HepG2 (cell line): ENCODE measurements around the gene ZFR. TPM values are rescaled to one million over a fixed set of nuclear protein-coding genes. Genes with fewer than 3 reads are reported as not detected.

Experiments used
- PTBP1 ChIP-seq: fragments of 200-400 bp; formaldehyde crosslinking; IDR thresholded peaks from 2 replicates; pipeline ENCODE4 v1.6.1; 2018; ENCODE audit warnings: low read length, low read depth; ENCODE audit not compliant: poor library complexity, severe bottlenecking
- ZNF562 ChIP-seq: sonication (generic); formaldehyde crosslinking; IDR thresholded peaks from 2 replicates; pipeline ENCODE4 v1.8.0; 2022; ENCODE audit warnings: missing genetic modification reagents, borderline replicate concordance
- ZNF773 ChIP-seq: sonication (generic); formaldehyde crosslinking; IDR thresholded peaks from 2 replicates; pipeline ENCODE4 v1.4.0; 2020; ENCODE audit warnings: missing genetic modification reagents, borderline replicate concordance
- polyA plus RNA-seq, 8 experiments: library from polyadenylated mRNA; depleted of rRNA in 3 of 8; stranded (reverse) in 7 of 8; unstranded in 1 of 8; fragments of >200 nt; fragmentation: Illumina TruSeq in 4 of 8; extraction: Trizol in 4 of 8; gene quantifications; 2 replicates each; pipeline versions ENCODE4 v1.2.1 to v1.2.3, GENCODE V29; 2011 to 2016; ENCODE audit warnings: low read depth in 4 of 8, missing spikeins in 1 of 8, mixed read lengths in 1 of 8; ENCODE audit not compliant: insufficient read depth in 1 of 8
- total RNA-seq, 5 experiments: library from RNA; depleted of rRNA; stranded (reverse); fragments of >200 nt; fragmentation: Illumina TruSeq; extraction: Trizol; gene quantifications; 2 replicates each; pipeline ENCODE4 v1.2.3, GENCODE V29; 2016; ENCODE audit warnings: low read depth in 1 of 5
- TF ChIP-seq, protein P1 (sequence below): sonication (generic); formaldehyde crosslinking; IDR thresholded peaks from 2 replicates; pipeline ENCODE4 v1.4.0; 2020; ENCODE audit warnings: missing genetic modification reagents
- TF ChIP-seq, protein P2 (sequence below): sonication (generic); formaldehyde crosslinking; conservative IDR thresholded peaks from 2 replicates; pipeline ENCODE4 v1.8.0; 2022; ENCODE audit warnings: missing genetic modification reagents
- TF ChIP-seq, protein P3 (sequence below): sonication (generic); formaldehyde crosslinking; IDR thresholded peaks from 2 replicates; pipeline ENCODE4 v1.5.1; 2020; ENCODE audit warnings: missing genetic modification reagents, mild to moderate bottlenecking, borderline replicate concordance
- TF ChIP-seq, protein P4 (sequence below): sonication (generic); formaldehyde crosslinking; IDR thresholded peaks from 2 replicates; pipeline ENCODE4 v1.8.0; 2022; ENCODE audit warnings: mild to moderate bottlenecking, missing genetic modification reagents, moderate library complexity
- TF ChIP-seq, protein P5 (sequence below): sonication (generic); formaldehyde crosslinking; IDR thresholded peaks from 2 replicates; pipeline ENCODE4 v1.9.0; 2021; ENCODE audit warnings: missing genetic modification reagents, borderline replicate concordance
- TF ChIP-seq, protein P6 (sequence below): sonication (generic); formaldehyde crosslinking; IDR thresholded peaks from 2 replicates; pipeline ENCODE4 v1.5.0; 2020; ENCODE audit warnings: mild to moderate bottlenecking, missing genetic modification reagents

Gene ZFR
- total and polyA plus RNA-seq, 2 of the 13 experiments (the other 11 are each of a cell fraction or from before 2014, with no cell fraction given), result 89.0 to 92.8 TPM

DNA sequence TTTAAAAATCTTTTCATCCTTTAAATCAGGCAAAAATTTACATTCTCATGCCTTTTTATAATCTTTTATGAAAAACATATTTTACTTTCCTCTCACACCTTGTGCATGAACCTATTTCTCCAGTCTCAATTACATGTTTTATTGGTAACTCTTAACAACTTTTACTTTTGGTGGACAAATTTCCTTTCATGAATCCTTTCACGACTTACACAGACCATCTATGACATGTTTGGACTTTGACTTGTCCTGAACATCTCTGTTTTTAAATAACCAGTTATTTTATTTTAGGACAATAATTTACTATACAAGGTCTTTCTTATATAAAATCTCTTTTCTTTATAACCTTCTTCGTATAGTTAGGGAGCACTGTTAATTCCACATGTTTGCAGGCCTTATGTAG is 105.3 kb downstream of the ZFR start (continued):
- TF ChIP-seq, protein P1, sequence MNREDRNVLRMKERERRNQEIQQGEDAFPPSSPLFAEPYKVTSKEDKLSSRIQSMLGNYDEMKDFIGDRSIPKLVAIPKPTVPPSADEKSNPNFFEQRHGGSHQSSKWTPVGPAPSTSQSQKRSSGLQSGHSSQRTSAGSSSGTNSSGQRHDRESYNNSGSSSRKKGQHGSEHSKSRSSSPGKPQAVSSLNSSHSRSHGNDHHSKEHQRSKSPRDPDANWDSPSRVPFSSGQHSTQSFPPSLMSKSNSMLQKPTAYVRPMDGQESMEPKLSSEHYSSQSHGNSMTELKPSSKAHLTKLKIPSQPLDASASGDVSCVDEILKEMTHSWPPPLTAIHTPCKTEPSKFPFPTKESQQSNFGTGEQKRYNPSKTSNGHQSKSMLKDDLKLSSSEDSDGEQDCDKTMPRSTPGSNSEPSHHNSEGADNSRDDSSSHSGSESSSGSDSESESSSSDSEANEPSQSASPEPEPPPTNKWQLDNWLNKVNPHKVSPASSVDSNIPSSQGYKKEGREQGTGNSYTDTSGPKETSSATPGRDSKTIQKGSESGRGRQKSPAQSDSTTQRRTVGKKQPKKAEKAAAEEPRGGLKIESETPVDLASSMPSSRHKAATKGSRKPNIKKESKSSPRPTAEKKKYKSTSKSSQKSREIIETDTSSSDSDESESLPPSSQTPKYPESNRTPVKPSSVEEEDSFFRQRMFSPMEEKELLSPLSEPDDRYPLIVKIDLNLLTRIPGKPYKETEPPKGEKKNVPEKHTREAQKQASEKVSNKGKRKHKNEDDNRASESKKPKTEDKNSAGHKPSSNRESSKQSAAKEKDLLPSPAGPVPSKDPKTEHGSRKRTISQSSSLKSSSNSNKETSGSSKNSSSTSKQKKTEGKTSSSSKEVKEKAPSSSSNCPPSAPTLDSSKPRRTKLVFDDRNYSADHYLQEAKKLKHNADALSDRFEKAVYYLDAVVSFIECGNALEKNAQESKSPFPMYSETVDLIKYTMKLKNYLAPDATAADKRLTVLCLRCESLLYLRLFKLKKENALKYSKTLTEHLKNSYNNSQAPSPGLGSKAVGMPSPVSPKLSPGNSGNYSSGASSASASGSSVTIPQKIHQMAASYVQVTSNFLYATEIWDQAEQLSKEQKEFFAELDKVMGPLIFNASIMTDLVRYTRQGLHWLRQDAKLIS (CRISPR knock-in tag), result no peak
- TF ChIP-seq PTBP1, result no peak
- TF ChIP-seq, protein P2, sequence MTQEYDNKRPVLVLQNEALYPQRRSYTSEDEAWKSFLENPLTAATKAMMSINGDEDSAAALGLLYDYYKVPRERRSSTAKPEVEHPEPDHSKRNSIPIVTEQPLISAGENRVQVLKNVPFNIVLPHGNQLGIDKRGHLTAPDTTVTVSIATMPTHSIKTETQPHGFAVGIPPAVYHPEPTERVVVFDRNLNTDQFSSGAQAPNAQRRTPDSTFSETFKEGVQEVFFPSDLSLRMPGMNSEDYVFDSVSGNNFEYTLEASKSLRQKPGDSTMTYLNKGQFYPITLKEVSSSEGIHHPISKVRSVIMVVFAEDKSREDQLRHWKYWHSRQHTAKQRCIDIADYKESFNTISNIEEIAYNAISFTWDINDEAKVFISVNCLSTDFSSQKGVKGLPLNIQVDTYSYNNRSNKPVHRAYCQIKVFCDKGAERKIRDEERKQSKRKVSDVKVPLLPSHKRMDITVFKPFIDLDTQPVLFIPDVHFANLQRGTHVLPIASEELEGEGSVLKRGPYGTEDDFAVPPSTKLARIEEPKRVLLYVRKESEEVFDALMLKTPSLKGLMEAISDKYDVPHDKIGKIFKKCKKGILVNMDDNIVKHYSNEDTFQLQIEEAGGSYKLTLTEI (CRISPR knock-in tag), result no peak
- no peak for TF ChIP-seq ZNF773 (CRISPR knock-in tag)
- TF ChIP-seq, protein P3, sequence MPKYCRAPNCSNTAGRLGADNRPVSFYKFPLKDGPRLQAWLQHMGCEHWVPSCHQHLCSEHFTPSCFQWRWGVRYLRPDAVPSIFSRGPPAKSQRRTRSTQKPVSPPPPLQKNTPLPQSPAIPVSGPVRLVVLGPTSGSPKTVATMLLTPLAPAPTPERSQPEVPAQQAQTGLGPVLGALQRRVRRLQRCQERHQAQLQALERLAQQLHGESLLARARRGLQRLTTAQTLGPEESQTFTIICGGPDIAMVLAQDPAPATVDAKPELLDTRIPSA (CRISPR knock-in tag), result no peak
- TF ChIP-seq, protein P4, sequence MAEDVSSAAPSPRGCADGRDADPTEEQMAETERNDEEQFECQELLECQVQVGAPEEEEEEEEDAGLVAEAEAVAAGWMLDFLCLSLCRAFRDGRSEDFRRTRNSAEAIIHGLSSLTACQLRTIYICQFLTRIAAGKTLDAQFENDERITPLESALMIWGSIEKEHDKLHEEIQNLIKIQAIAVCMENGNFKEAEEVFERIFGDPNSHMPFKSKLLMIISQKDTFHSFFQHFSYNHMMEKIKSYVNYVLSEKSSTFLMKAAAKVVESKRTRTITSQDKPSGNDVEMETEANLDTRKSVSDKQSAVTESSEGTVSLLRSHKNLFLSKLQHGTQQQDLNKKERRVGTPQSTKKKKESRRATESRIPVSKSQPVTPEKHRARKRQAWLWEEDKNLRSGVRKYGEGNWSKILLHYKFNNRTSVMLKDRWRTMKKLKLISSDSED, result no peak
- TF ChIP-seq, protein P5, sequence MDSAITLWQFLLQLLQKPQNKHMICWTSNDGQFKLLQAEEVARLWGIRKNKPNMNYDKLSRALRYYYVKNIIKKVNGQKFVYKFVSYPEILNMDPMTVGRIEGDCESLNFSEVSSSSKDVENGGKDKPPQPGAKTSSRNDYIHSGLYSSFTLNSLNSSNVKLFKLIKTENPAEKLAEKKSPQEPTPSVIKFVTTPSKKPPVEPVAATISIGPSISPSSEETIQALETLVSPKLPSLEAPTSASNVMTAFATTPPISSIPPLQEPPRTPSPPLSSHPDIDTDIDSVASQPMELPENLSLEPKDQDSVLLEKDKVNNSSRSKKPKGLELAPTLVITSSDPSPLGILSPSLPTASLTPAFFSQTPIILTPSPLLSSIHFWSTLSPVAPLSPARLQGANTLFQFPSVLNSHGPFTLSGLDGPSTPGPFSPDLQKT (CRISPR knock-in tag), result no peak
- TF ChIP-seq ZNF562, result no peak
- TF ChIP-seq, protein P6, sequence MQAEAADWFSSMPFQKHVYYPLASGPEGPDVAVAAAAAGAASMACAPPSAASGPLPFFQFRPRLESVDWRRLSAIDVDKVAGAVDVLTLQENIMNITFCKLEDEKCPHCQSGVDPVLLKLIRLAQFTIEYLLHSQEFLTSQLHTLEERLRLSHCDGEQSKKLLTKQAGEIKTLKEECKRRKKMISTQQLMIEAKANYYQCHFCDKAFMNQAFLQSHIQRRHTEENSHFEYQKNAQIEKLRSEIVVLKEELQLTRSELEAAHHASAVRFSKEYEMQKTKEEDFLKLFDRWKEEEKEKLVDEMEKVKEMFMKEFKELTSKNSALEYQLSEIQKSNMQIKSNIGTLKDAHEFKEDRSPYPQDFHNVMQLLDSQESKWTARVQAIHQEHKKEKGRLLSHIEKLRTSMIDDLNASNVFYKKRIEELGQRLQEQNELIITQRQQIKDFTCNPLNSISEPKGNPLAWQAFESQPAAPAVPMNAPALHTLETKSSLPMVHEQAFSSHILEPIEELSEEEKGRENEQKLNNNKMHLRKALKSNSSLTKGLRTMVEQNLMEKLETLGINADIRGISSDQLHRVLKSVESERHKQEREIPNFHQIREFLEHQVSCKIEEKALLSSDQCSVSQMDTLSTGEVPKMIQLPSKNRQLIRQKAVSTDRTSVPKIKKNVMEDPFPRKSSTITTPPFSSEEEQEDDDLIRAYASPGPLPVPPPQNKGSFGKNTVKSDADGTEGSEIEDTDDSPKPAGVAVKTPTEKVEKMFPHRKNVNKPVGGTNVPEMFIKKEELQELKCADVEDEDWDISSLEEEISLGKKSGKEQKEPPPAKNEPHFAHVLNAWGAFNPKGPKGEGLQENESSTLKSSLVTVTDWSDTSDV, result no peak
